Hepatocyte (in vitro differentiated cells): ENCODE data around the gene HYAL1.

ENCODE experiments used
- EZH2 ChIP-seq: fragments of 200-600 bp; sonication (generic); IDR thresholded peaks from 2 replicates; pipeline ENCODE4 v1.6.1; 2016; ENCODE audit warnings: antibody characterized with exemption, mild to moderate bottlenecking, borderline replicate concordance
- EZH2phosphoT487 ChIP-seq: fragments of 200-600 bp; sonication (generic); IDR thresholded peaks from one replicate; pipeline ENCODE4 v1.6.1; 2018; ENCODE audit warnings: antibody characterized with exemption, mild to moderate bottlenecking, low read depth, moderate library complexity; ENCODE audit not compliant: unreplicated experiment, severe bottlenecking
- TF ChIP-seq, protein P1 (sequence below): fragments of 200-600 bp; sonication (generic); IDR thresholded peaks from 2 replicates; pipeline ENCODE4 v1.5.1; 2016; ENCODE audit warnings: antibody characterized with exemption, mild to moderate bottlenecking; ENCODE audit not compliant: poor library complexity

DNA sequence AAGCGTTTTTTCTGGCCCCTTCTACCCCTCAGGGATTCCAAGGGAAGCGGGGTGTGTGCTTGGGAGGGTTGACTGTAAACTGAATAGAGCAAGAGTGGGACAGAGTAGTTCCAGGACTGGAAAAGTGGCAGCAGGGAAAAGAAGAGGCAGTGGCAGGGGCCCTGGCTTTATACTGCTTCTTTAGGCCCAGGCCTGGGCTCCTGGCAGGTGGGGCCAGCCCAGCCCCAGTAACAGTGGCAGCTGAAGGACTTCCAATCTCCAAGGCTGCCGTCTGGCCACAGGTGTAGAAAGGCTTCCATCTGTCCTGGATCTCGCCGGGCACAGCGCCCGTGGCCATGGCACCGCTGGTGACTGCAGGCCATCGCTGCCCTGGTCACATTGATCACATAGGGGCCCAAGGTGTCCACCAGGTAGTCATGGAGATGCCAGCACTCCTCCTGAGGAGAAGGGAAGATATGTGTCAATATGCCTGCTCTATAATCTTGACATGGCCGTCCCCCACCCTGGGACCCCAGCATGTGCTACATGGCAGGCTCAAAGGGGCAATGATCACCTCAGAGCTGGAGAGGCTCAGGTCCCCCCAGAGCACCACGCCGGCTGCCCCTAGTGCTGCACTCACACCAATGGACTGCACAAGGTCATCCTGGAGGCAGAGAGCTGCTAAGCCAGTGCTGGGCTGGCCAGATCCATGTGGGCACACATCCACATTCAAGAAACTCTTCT, 10.1 kb downstream of the HYAL1 start:
- TF ChIP-seq, protein P1, sequence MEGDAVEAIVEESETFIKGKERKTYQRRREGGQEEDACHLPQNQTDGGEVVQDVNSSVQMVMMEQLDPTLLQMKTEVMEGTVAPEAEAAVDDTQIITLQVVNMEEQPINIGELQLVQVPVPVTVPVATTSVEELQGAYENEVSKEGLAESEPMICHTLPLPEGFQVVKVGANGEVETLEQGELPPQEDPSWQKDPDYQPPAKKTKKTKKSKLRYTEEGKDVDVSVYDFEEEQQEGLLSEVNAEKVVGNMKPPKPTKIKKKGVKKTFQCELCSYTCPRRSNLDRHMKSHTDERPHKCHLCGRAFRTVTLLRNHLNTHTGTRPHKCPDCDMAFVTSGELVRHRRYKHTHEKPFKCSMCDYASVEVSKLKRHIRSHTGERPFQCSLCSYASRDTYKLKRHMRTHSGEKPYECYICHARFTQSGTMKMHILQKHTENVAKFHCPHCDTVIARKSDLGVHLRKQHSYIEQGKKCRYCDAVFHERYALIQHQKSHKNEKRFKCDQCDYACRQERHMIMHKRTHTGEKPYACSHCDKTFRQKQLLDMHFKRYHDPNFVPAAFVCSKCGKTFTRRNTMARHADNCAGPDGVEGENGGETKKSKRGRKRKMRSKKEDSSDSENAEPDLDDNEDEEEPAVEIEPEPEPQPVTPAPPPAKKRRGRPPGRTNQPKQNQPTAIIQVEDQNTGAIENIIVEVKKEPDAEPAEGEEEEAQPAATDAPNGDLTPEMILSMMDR = no peak
- TF ChIP-seq EZH2 = no peak
- no peak for TF ChIP-seq EZH2phosphoT487
